ENCODE results near the gene PDE3B. TPM values are rescaled to one million over a fixed set of nuclear protein-coding genes. Genes with fewer than 3 reads are reported as not detected.

PDE3B gene
- total RNA-seq, 1 experiment from 2014 or later, result 4.8 TPM

DNA sequence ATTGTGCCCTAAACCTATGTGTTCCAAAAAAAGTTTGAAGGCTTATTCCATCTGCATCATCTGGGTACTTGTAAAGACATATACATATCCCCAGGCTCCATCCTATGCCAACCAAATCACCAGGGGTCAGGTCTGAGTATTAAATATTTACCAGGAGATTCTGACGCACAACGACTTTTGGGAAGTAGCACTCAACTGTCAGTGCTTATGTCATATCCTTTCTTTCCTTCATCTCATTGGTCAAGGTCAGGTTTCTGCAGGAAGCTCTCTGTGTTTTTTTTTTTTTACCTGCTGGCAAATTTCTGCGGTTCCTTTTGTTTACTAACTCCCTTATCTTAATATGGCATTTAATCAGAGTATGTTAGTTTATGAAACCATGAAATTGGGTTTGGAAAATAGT is 270.9 kb downstream of the PDE3B start:
- TF ChIP-seq EZH2 (IDR thresholded peaks at IDR 0.05; ENCODE audit: borderline replicate concordance, low read depth, low read length, poor library complexity, severe bottlenecking), result no peak
- TF ChIP-seq, protein P1, sequence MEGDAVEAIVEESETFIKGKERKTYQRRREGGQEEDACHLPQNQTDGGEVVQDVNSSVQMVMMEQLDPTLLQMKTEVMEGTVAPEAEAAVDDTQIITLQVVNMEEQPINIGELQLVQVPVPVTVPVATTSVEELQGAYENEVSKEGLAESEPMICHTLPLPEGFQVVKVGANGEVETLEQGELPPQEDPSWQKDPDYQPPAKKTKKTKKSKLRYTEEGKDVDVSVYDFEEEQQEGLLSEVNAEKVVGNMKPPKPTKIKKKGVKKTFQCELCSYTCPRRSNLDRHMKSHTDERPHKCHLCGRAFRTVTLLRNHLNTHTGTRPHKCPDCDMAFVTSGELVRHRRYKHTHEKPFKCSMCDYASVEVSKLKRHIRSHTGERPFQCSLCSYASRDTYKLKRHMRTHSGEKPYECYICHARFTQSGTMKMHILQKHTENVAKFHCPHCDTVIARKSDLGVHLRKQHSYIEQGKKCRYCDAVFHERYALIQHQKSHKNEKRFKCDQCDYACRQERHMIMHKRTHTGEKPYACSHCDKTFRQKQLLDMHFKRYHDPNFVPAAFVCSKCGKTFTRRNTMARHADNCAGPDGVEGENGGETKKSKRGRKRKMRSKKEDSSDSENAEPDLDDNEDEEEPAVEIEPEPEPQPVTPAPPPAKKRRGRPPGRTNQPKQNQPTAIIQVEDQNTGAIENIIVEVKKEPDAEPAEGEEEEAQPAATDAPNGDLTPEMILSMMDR (conservative IDR thresholded peaks at IDR 0.05; ENCODE audit: low read depth, low read length), result no peak
- ChIA-PET POLR2A (ENCODE audit: low non-redundant PET) (no interaction called here), CTCF (no interaction called here)
- Histone ChIP-seq H3K27ac (ENCODE audit: low read depth, low read length, poor library complexity, severe bottlenecking) (no peak overlapping the region), H3K4me1 (ENCODE audit: insufficient read depth, low read length, poor library complexity, severe bottlenecking) (peaks cover 2% of the 10 kb centered on the region), H3K36me3 (ENCODE audit: insufficient read depth, low read length, poor library complexity, severe bottlenecking) (no peaks in the 10 kb centered on the region), H3K4me3 (ENCODE audit: low read depth, low read length, poor library complexity, severe bottlenecking) (no peak overlapping the region), H3K9me3 (ENCODE audit: low read depth, low read length, poor library complexity, severe bottlenecking) (no peaks in the 10 kb centered on the region), H3K27me3 (replicated peaks; ENCODE audit: insufficient read depth, low read depth, low read length, poor library complexity) (no peaks in the 10 kb centered on the region)
- intact Hi-C loops (cut with micrococcal nuclease; ENCODE audit: unreplicated experiment), result no loop called here
- no TSS peak for BruUV-seq (replicated peaks)
- no peak for DNase-seq (ENCODE audit: low spot score)

DNA sequence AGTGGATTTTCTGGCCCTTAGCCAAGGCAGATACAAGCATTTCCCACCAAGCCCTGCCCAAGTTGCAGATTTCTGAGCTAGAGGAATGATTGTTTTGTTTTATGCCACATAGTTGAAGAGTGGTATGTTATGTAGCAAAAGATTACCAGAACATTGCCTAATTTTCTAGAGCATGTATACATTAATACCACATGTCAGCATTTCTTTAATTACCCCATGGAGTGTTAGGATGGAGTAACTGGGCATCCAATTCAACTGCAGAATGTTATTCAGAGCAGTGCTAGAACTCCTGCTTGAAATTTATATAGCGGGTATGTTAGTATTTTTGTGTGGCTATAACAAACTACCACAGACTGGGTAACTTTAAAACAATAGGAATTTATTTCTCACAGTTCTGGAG is 272.8 kb downstream of the PDE3B start:
- POLR2A ChIA-PET (ENCODE audit: low non-redundant PET), result no interaction called here
- no peak overlapping the region for H3K4me3 ChIP-seq (ENCODE audit: low read depth, low read length, poor library complexity, severe bottlenecking)
- no peaks in the 10 kb centered on the region for H3K9me3 ChIP-seq (ENCODE audit: low read depth, low read length, poor library complexity, severe bottlenecking)
- DNase-seq (ENCODE audit: low spot score), result no peak
- no peaks in the 10 kb centered on the region for H3K27me3 ChIP-seq (replicated peaks; ENCODE audit: insufficient read depth, low read depth, low read length, poor library complexity)
- intact Hi-C loops (cut with micrococcal nuclease; ENCODE audit: unreplicated experiment), result no loop called here
- no peaks in the 10 kb centered on the region for H3K36me3 ChIP-seq (ENCODE audit: insufficient read depth, low read length, poor library complexity, severe bottlenecking)
- CTCF ChIA-PET, result no interaction called here
- no TSS peak for BruUV-seq (replicated peaks)
- H3K4me1 ChIP-seq (ENCODE audit: insufficient read depth, low read length, poor library complexity, severe bottlenecking), result no peaks in the 10 kb centered on the region
- H3K27ac ChIP-seq (ENCODE audit: low read depth, low read length, poor library complexity, severe bottlenecking), result no peak overlapping the region
- TF ChIP-seq, protein P1 (conservative IDR thresholded peaks at IDR 0.05; ENCODE audit: low read depth, low read length), result no peak
- no peak for TF ChIP-seq EZH2 (IDR thresholded peaks at IDR 0.05; ENCODE audit: borderline replicate concordance, low read depth, low read length, poor library complexity, severe bottlenecking)

Other genes with a start within 250 kb of the PDE3B start
- gene COPB1, start 144.0 kb upstream of the PDE3B start, total RNA-seq (2021), result 91.9 and 94.6 TPM in 2 replicates
- gene PSMA1, start 123.4 kb upstream of the PDE3B start, total RNA-seq (2021), result 238 and 267 TPM in 2 replicates
- gene CYP2R1, start 248.4 kb downstream of the PDE3B start, total RNA-seq (2021), result 16.2 and 17.6 TPM in 2 replicates